Islet precursor cell (in vitro differentiated cells): Measurements from ENCODE around the gene MOB2.

ENCODE experiments used
- DNase-seq: peaks from one replicate; pipeline ENCODE4 v3.0.0-alpha.2; 2018

Gene MOB2

GRCh38 chr11:1455763-1456060 lies 30.9 kb downstream of the MOB2 start:
- DNase-seq: no peak

- no peak for DNase-seq
Observed at GRCh38 chr11:1455032-1455762, 31.4 kb downstream of the MOB2 start.

GRCh38 chr11:1454576-1454975 lies 32.0 kb downstream of the MOB2 start:
- no peak for DNase-seq

- peak; percentile 84 for DNase-seq
Observed at GRCh38 chr11:1453611-1454034, 33.0 kb downstream of the MOB2 start.

- DNase-seq: no peak
Observed at GRCh38 chr11:1452744-1453143, 33.8 kb downstream of the MOB2 start.

- no peak for DNase-seq
Observed at GRCh38 chr11:1451781-1452470, 34.7 kb downstream of the MOB2 start.

DNA sequence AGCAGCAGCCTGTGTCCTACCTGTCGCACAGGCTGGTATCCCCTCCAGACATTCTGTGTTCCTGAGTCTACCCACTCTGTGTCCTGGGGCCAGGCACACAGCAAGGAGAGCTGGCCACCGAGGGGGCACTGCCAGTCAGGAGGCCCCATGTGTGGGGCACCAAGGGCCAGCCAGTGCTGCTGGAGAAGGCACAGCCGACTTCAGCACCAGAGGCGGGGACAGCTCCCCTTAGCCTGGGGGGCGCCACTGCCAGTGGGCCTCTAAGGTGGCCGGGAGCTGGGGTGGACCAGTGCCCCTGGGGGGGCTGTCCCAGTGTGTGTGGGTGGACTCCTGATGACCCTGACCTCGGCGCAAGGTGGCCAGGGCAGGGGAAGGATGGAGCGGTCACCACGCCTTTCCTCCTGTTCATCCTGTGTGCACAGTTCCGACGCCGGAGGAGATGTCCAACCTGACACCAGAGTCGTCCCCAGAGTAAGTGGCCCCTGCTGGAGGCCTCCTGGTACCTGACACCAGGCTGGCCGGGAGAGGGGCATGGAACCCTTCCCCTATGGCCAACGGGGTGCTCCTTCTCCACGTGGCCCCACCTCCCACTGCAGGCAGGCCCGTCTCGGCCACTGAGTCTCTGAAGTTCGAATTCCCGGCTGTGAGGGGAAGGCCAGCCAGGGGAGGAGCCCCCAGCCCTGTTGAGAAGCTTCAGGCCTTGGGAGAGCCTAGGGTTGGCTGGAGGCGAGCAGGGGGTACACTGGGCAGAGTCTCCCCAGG lies 35.4 kb downstream of the MOB2 start:
- DNase-seq: no peak

- DNase-seq: no peak
Observed at GRCh38 chr11:1450344-1450875, 36.2 kb downstream of the MOB2 start.

DNA sequence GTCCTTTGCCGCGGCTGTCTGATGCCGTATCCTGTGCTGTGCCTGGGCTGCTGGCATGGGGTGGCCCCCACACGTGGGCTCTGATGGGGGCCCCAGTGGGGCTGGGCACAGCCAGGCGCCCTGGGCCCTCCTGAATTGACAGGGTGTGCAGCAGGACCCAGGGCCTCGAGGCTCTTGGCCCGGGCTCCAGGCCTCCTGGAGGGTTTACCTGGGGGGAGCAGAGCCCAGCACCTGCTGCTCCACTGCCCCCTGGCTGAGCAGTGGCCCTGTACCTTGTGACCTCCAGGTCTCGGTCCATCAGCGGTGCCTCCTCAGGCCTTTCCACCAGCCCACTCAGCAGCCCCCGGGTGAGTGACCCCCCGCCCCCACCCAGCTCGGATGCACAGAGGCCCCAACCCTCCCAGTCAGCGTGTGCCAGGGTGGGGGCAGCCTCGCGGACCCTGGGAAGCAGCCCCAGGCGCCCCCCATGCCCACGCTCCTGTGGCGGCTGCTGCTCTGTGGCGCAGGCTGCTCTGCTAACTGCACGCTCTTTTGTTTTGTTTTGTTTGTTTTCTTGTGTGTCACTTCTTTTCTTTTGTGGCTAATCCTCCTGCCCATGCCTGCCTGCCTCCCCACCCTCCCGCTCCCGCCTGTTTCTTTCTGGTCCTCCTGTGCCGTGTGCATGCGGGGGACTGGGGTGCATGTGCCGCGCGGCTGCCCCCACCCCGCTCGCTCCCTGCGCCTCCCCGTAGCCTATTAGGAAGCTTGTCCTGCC lies 36.9 kb downstream of the MOB2 start:
- DNase-seq: no peak

- DNase-seq: no peak
Observed at GRCh38 chr11:1448882-1449281, 37.7 kb downstream of the MOB2 start.

- DNase-seq: no peak
Observed at GRCh38 chr11:1447845-1448825, 38.4 kb downstream of the MOB2 start.

DNA sequence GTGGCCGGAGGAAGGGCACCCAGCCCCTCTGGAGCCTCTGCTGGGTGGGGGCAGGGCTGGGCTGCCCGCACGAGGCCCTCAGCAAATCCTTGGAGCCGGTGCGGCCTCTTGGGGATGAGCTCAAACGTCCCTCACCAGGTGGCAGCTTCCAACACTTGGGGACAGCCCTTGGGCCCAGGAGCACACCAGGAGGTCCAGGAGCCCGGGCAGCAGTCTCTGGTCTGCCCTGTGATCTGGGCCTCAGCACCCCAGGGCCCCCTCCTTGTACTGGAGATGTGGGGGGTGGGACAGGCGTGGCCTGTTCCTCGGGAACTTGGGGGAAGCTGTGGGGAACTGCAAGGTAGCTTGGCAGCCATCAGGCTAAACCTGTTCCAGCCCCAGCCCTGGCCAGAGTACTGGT lies 40.0 kb downstream of the MOB2 start:
- no peak for DNase-seq

DNA sequence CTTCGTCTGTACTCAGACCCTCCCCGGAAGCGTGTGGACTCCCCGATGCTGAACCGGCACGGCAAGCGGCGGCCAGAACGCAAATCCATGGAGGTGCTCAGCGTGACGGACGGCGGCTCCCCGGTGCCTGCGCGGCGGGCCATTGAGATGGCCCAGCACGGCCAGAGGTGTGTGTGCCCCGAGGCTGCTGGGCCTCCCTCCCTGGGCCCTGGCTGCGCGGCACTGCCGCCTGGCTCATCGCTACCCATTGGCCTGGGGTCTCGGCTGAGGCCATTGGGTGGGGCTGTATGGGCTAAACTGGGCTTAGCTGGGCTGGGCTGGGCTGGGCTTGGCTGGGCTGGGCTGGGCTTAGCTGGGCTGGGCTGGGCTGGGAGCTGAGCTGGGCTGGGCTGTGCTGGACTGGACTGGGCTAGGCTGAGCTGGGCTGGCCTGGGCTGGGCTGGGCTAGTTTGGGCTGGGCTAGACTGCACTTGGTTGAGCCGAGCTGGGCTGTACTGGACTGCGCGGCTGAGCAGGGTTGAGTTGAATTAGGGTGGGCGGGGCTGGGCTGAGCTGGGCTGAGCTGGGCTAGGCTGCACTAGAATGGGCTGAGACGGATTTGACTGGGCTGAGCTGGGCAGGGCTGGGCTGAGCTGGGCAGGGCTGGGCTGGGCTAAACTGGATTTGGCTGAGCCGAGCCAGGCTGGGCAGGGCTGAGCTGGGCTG lies 40.7 kb downstream of the MOB2 start:
- DNase-seq: no peak

- no peak for DNase-seq
Observed at GRCh38 chr11:1444823-1445422, 41.7 kb downstream of the MOB2 start.

DNA sequence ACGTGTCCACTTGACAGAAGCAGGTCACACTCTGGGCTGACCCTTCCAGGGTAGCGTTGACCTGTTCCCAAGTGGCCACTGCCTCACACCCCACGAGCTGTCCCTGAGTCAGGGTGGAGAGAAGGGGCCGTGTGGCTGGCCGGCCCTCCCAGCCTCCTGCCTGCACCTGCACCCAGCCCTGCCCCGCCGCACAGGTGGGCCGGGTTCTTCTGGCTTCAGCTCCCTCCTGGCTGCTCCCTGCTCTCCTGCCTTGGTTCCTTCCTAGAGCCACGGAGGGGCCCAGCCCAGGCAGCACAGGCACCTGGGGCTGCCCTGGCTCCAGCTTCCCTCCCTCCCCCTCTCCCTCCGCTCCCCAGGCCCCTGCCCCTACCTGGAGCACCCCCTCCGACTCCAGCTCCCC lies 42.3 kb downstream of the MOB2 start:
- no peak for DNase-seq

- DNase-seq: no peak
Observed at GRCh38 chr11:1443737-1444136, 42.8 kb downstream of the MOB2 start.

DNA sequence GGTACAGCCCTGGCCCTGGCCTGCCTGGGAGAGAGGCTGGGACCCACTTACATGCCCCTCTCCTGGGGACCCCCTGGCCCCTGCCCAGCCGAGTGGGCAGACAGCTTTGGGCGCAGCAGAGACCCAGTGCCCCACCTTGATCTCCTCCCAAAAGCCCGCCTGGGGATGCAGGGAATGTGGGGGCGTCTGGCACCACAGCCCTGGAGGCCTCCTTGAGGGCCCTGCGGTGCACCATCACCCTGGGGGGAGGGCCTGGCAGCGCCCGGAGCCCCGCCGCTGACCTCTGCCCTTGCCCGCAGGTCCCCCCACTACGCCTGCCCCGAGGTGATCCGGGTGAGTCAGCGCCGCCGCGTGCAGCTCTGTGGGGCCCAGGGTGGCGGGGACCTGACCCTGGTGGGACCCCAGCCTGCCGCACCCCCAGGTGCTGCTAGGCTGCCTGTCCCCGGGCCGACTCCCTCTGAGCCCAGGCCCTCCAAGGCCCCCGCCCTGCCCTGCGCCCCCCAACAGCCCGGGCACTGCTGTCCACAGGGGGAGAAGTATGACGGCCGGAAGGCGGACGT lies 43.7 kb downstream of the MOB2 start:
- DNase-seq: no peak

GRCh38 chr11:1442163-1442562 lies 44.4 kb downstream of the MOB2 start:
- DNase-seq: no peak

DNA sequence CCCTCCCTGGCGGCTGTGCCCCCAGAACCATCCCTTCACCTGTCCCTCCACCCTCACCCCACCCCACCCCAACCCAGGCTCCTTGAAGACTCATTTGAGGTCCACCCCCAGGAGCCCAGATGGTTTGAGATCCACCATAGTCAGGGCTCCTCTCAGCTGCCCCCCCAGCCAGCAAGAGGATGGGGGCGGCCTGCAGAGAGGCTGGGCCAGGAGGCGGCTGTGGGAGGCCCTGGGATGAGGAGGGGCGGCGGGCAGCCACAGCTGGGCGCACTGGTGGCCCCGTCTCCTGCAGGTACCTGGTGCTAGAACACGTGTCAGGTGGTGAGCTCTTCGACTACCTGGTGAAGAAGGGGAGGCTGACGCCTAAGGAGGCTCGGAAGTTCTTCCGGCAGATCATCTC lies 46.1 kb downstream of the MOB2 start:
- no peak for DNase-seq

DNA sequence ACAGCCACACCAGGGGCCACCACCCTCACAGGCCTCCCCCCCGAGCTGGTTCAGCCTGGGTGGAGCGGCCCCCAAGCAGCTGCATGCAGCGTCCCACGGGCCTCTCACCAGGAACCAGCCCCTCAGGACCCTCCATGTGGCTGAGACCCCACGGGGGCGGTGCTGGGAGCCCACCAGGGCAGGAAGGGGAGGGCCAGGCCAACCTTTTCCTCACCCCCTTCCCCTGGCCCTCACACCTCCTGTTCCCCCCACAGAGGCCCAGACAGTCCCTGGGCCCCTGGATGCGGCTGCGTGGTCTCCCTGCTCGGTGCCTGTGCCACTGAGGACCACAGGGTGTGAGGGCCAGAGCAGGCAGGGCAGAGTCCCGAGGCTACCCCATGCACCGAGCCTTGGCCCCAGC lies 46.5 kb downstream of the MOB2 start:
- no peak for DNase-seq
